ENCODE results near the gene OLFM3. TPM values are rescaled to one million over a fixed set of nuclear protein-coding genes. Genes with fewer than 3 reads are reported as not detected.

OLFM3 gene
- total and polyA plus RNA-seq, 2 donors (not counting 3 experiments of a cell fraction or from before 2014, with no cell fraction given) = not detected

DNA sequence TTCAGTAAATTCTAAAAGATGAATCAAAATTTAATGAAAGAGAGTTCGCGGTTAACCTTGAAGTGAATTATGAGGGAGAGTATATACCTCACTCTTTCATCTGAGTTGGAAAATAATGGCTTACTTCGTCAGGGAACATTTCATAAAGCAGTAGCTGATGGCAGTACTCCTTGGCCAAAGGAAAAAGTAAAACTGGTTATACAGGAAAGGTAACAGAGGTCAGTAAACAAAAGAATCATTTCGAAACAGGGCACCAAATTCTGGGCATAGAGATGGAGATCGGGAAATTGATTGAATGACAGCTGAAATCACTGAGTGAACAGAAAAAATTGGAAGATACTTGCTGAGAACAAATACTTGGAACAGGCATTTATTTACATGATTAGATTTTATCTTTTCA lies 199.0 kb downstream of the OLFM3 start:
- Histone ChIP-seq H3K4me2 (ENCODE audit: insufficient read depth, low read length) (no peak overlapping the region), H2AFZ (ENCODE audit: low read depth, low read length) (no peak overlapping the region), H3K9me3 (replicated peaks; ENCODE audit: control insufficient read depth, insufficient read depth, low read length) (no peaks in the 10 kb centered on the region), H3K79me2 (ENCODE audit: control insufficient read depth, insufficient read depth, low read length) (no peaks in the 10 kb centered on the region), H3K27me3 (ENCODE audit: control insufficient read depth in 2 of 2, insufficient read depth in 2 of 2, low read length in 2 of 2) (no peaks in the 10 kb centered on the region), H3K9ac (replicated peaks; ENCODE audit: extremely low read depth, insufficient read depth, low read length) (no peak overlapping the region), H3K9me1 (replicated peaks; ENCODE audit: control insufficient read depth, extremely low read depth, insufficient read depth, low read length) (no peaks in the 10 kb centered on the region), H3K27ac (ENCODE audit: insufficient read depth, low read depth, low read length) (no peak overlapping the region), H3K36me3 (ENCODE audit: control insufficient read depth in 2 of 2, extremely low read depth in 1 of 2, insufficient read depth in 2 of 2, low read length in 2 of 2) (no peaks in the 10 kb centered on the region), H4K20me1 (replicated peaks; ENCODE audit: control insufficient read depth, extremely low read depth, insufficient read depth, low read length) (no peaks in the 10 kb centered on the region), H3K4me1 (ENCODE audit: control insufficient read depth, extremely low read depth, insufficient read depth, low read length) (no peaks in the 10 kb centered on the region), H3K4me3 (replicated peaks in 1 of 3; ENCODE audit: insufficient read depth in 1 of 3, low read depth in 1 of 3, low read length in 3 of 3) (no peak overlapping the region)
- FAIRE-seq (no peak), DNase-seq (ENCODE audit: low read depth, low spot score) (no peak)
- intact Hi-C loops (cut with micrococcal nuclease) (no loop called here), dilution Hi-C loops (cut with MboI; ENCODE audit: extremely low pct_ligation_motif_present, low sequenced_read_pairs) (no loop called here)
- POLR2A ChIA-PET = no interaction called here
- CTCF ChIA-PET = no interaction called here
- TF ChIP-seq, protein P1, sequence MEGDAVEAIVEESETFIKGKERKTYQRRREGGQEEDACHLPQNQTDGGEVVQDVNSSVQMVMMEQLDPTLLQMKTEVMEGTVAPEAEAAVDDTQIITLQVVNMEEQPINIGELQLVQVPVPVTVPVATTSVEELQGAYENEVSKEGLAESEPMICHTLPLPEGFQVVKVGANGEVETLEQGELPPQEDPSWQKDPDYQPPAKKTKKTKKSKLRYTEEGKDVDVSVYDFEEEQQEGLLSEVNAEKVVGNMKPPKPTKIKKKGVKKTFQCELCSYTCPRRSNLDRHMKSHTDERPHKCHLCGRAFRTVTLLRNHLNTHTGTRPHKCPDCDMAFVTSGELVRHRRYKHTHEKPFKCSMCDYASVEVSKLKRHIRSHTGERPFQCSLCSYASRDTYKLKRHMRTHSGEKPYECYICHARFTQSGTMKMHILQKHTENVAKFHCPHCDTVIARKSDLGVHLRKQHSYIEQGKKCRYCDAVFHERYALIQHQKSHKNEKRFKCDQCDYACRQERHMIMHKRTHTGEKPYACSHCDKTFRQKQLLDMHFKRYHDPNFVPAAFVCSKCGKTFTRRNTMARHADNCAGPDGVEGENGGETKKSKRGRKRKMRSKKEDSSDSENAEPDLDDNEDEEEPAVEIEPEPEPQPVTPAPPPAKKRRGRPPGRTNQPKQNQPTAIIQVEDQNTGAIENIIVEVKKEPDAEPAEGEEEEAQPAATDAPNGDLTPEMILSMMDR (IDR thresholded peaks at IDR 0.05; ENCODE audit: extremely low read depth in 1 of 2, insufficient read depth in 1 of 2, low read depth in 1 of 2, low read length in 2 of 2) = no peak
- no peak for TF ChIP-seq MYC (IDR thresholded peaks at IDR 0.05; ENCODE audit: low read depth, low read length)
- no peak for TF ChIP-seq POLR2A (IDR thresholded peaks at IDR 0.05; ENCODE audit: low read depth, low read length)
- no peak for TF ChIP-seq EZH2 (IDR thresholded peaks at IDR 0.05; ENCODE audit: borderline replicate concordance, low read depth, low read length, severe bottlenecking)
- TF ChIP-seq FOS (IDR thresholded peaks at IDR 0.05; ENCODE audit: borderline replicate concordance, insufficient read depth, low read length) = no peak
- TF ChIP-seq, protein P2, sequence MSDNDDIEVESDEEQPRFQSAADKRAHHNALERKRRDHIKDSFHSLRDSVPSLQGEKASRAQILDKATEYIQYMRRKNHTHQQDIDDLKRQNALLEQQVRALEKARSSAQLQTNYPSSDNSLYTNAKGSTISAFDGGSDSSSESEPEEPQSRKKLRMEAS (IDR thresholded peaks at IDR 0.05; ENCODE audit: insufficient read depth, insufficient read length) = no peak
- TF ChIP-seq POLR2AphosphoS5 (IDR thresholded peaks at IDR 0.05; ENCODE audit: insufficient read depth, low read depth, low read length) = no peak
- TF ChIP-seq JUN (IDR thresholded peaks at IDR 0.05; ENCODE audit: borderline replicate concordance, insufficient read depth, insufficient read length, low read depth) = no peak
- TF ChIP-seq GATA2 (IDR thresholded peaks at IDR 0.05; ENCODE audit: insufficient read depth, insufficient read length, low read depth, low read length) = no peak
- no TSS peak for BruUV-seq (replicated peaks)

Measured in endothelial cell of umbilical vein (primary cell).